Fibroblast of lung (primary cell): ENCODE measurements around the gene AKAP13. TPM values are rescaled to one million over a fixed set of nuclear protein-coding genes. Genes with fewer than 3 reads are reported as not detected.
"Not testable (repeated sequence)": the region's sequence is repeated elsewhere in the genome, so short reads cannot be mapped to it uniquely, and the experiment has no call there.

Source experiments
- DNase-seq, 2 donors: peaks; one replicate each; pipeline versions ENCODE4 v3.0.0 to v3.0.0-alpha.2; 2010; ENCODE audit warnings: low read depth in 2 of 2
- H2AFZ ChIP-seq: 2 replicates; pipeline ENCODE4 v1.5.1; 2012; ENCODE audit warnings: low read length, control low read depth, inconsistent platforms
- H3K27ac ChIP-seq: 2 replicates; pipeline ENCODE4 v1.5.1; 2011; ENCODE audit warnings: low read length, control low read depth; ENCODE audit not compliant: insufficient read depth
- H3K27me3 ChIP-seq: 2 replicates; pipeline ENCODE4 v1.5.1; 2011; ENCODE audit warnings: mild to moderate bottlenecking, low read length; ENCODE audit not compliant: control insufficient read depth, insufficient read depth
- H3K36me3 ChIP-seq: 2 replicates; pipeline ENCODE4 v1.5.1; 2011; ENCODE audit warnings: low read length; ENCODE audit not compliant: control insufficient read depth, insufficient read depth
- H3K4me1 ChIP-seq: 2 replicates; pipeline ENCODE4 v1.5.1; 2011; ENCODE audit warnings: low read length; ENCODE audit not compliant: control insufficient read depth, insufficient read depth; ENCODE audit errors: extremely low read depth
- H3K4me2 ChIP-seq: 2 replicates; pipeline ENCODE4 v1.5.1; 2011; ENCODE audit warnings: low read length, control low read depth; ENCODE audit not compliant: insufficient read depth; ENCODE audit errors: extremely low read depth
- H3K4me3 ChIP-seq, 4 experiments: fragments of 200-600 bp in 1 of 4; sonication (generic) in 1 of 4; replicated peaks in 1 of 4; 2 replicates each; pipeline ENCODE4 v1.5.1; 2011 to 2016; ENCODE audit warnings: low read length in 4 of 4, low read depth in 3 of 4, mild to moderate bottlenecking in 3 of 4, control low read depth in 2 of 4, inconsistent platforms in 1 of 4, mixed read lengths in 1 of 4; ENCODE audit not compliant: insufficient read depth in 1 of 4; ENCODE audit errors: control extremely low read depth in 1 of 4
- H3K79me2 ChIP-seq: 2 replicates; pipeline ENCODE4 v1.5.1; 2012; ENCODE audit warnings: mild to moderate bottlenecking, low read length, inconsistent platforms; ENCODE audit not compliant: control insufficient read depth, insufficient read depth
- H3K9ac ChIP-seq: 2 replicates; pipeline ENCODE4 v1.5.1; 2011; ENCODE audit warnings: mild to moderate bottlenecking, low read length, control low read depth; ENCODE audit not compliant: insufficient read depth
- H3K9me3 ChIP-seq: 2 replicates; pipeline ENCODE4 v1.5.1; 2012; ENCODE audit warnings: low read depth, low read length; ENCODE audit not compliant: control insufficient read depth, insufficient read depth
- H4K20me1 ChIP-seq: 2 replicates; pipeline ENCODE4 v1.5.1; 2011; ENCODE audit warnings: low read length; ENCODE audit not compliant: control insufficient read depth, insufficient read depth; ENCODE audit errors: extremely low read depth
- CTCF ChIP-seq, 2 donors: IDR thresholded peaks in 1 of 2; conservative IDR thresholded peaks in 1 of 2; 1 replicate in 1 of 2; 2 replicates in 1 of 2; pipeline ENCODE4 v1.5.1; 2011 to 2012; ENCODE audit warnings: low read length in 2 of 2, control low read depth in 1 of 2, inconsistent platforms in 1 of 2, low read depth in 1 of 2, mild to moderate bottlenecking in 1 of 2
- EZH2 ChIP-seq: IDR thresholded peaks from 2 replicates; pipeline ENCODE4 v1.5.1; 2012; ENCODE audit warnings: low read length, control low read depth, mild to moderate bottlenecking; ENCODE audit errors: missing control alignments
- polyA plus RNA-seq, 2 donors: library from polyadenylated mRNA; depleted of rRNA in 1 of 2; stranded (reverse) in 1 of 2; unstranded in 1 of 2; fragments of >200 nt; gene quantifications; 2 replicates each; pipeline ENCODE4 v1.2.1, GENCODE V29; 2011 to 2012; ENCODE audit warnings: missing spikeins in 1 of 2
- total RNA-seq: library from RNA; depleted of rRNA; stranded (reverse); fragments of >200 nt; gene quantifications from 2 replicates; pipeline ENCODE4 v1.2.1, GENCODE V29; 2014

The AKAP13 gene
- total and polyA plus RNA-seq, 2 donors (not counting 1 experiment from before 2014, with no cell fraction given), result 8.3 to 68.4 TPM

GRCh38 chr15:85482894-85483293 is 102.5 kb downstream of the AKAP13 start:
- peaks cover 7% of the 10 kb centered on the region for H3K4me1 ChIP-seq

GRCh38 chr15:85483955-85484354 is 103.6 kb downstream of the AKAP13 start:
- not testable (repeated sequence) for H3K9ac ChIP-seq, H3K4me1 ChIP-seq, H3K4me3 ChIP-seq, H3K36me3 ChIP-seq, H3K27me3 ChIP-seq, H2AFZ ChIP-seq, H3K27ac ChIP-seq, DNase-seq, H4K20me1 ChIP-seq, H3K9me3 ChIP-seq, H3K4me2 ChIP-seq
- peaks cover 17% of the 10 kb centered on the region for H3K79me2 ChIP-seq

More at GRCh38 chr15:85482894-85483293, 102.5 kb downstream of the AKAP13 start:
- H3K9ac ChIP-seq, result no peak overlapping the region
- H3K36me3 ChIP-seq, result no peaks in the 10 kb centered on the region
- H3K9me3 ChIP-seq, result no peaks in the 10 kb centered on the region
- peak overlapping the region; percentile 64 for H3K4me2 ChIP-seq
- H3K79me2 ChIP-seq, result peaks cover 21% of the 10 kb centered on the region
- peak; percentile 85 to 94 for DNase-seq
- no peaks in the 10 kb centered on the region for H4K20me1 ChIP-seq
- no peak overlapping the region for H2AFZ ChIP-seq
- no peak for TF ChIP-seq CTCF (conservative IDR thresholded peaks at IDR 0.05 in 1 of 2, IDR thresholded peaks at IDR 0.05 in 1 of 2; ENCODE audit: low read depth in 1 of 2, low read length in 2 of 2)
- no peak for TF ChIP-seq EZH2
- H3K27ac ChIP-seq, result peak overlapping the region; percentile 76
- H3K27me3 ChIP-seq, result no peaks in the 10 kb centered on the region
- peak overlapping the region in 1 of 4 experiments; percentile 28 for H3K4me3 ChIP-seq

GRCh38 chr15:85484923-85485322 is 104.5 kb downstream of the AKAP13 start:
- not testable (repeated sequence) for H3K9ac ChIP-seq, H3K9me3 ChIP-seq, H2AFZ ChIP-seq, H3K4me3 ChIP-seq, H3K4me1 ChIP-seq, H3K4me2 ChIP-seq, H3K27me3 ChIP-seq, H3K36me3 ChIP-seq, H3K27ac ChIP-seq, DNase-seq, H4K20me1 ChIP-seq
- peaks cover 16% of the 10 kb centered on the region for H3K79me2 ChIP-seq

- H3K9ac ChIP-seq, result no peak overlapping the region
- no peak overlapping the region for H2AFZ ChIP-seq
- H3K27ac ChIP-seq, result no peak overlapping the region
- TF ChIP-seq CTCF (conservative IDR thresholded peaks at IDR 0.05 in 1 of 2, IDR thresholded peaks at IDR 0.05 in 1 of 2; ENCODE audit: low read depth in 1 of 2, low read length in 2 of 2) (peak; percentile 68 to 81), EZH2 (no peak)
- no peaks in the 10 kb centered on the region for H3K9me3 ChIP-seq
- peak; percentile 61 to 82 for DNase-seq
- H4K20me1 ChIP-seq, result no peaks in the 10 kb centered on the region
- no peaks in the 10 kb centered on the region for H3K36me3 ChIP-seq
- H3K79me2 ChIP-seq, result peaks cover 10% of the 10 kb centered on the region
- H3K4me2 ChIP-seq, result no peak overlapping the region
- no peaks in the 10 kb centered on the region for H3K27me3 ChIP-seq
- H3K4me3 ChIP-seq, result no peak overlapping the region
- peaks cover 4% of the 10 kb centered on the region for H3K4me1 ChIP-seq
Observed at GRCh38 chr15:85485956-85486567, 105.7 kb downstream of the AKAP13 start.

GRCh38 chr15:85487796-85488195 is 107.4 kb downstream of the AKAP13 start:
- not testable (repeated sequence) for H3K9ac ChIP-seq, H3K79me2 ChIP-seq, H3K9me3 ChIP-seq, H4K20me1 ChIP-seq, H2AFZ ChIP-seq, H3K4me2 ChIP-seq, H3K4me1 ChIP-seq, H3K27ac ChIP-seq, H3K4me3 ChIP-seq, H3K36me3 ChIP-seq, H3K27me3 ChIP-seq
- DNase-seq, result peak in 1 of 2 donors; percentile 61
